ENCODE results near the gene APBB3. TPM values are rescaled to one million over a fixed set of nuclear protein-coding genes. Genes with fewer than 3 reads are reported as not detected.

Gene APBB3
- polyA plus RNA-seq, 1 donor from 2014 or later: 131 TPM

DNA sequence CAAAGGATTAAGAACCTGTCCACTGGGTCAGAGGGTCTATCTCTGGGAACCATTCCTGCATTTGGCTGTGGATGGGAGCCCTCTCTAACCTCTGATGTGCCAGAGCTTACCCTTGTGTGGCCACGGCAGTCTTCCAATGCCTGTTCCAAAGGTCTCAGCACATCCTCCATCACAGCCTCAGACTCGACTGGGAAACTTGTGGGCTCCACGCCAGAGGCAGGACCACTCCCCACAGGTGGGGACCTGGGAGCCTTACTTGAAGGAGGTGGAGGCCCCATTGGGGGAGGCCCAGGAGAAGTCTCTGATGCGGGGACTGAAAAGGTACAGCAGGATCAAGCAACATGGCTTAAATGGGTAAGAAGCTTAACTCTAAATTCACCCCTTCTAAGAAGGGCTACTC, 12.5 kb downstream of the APBB3 start:
- Histone ChIP-seq H3K9me3 (ENCODE audit: low read length) (no peaks in the 10 kb centered on the region), H3K36me3 (ENCODE audit: insufficient read depth, low read length) (no peaks in the 10 kb centered on the region), H3K4me3 (ENCODE audit: low read length) (no peak overlapping the region), H3F3A (ENCODE audit: insufficient read depth, low read length, poor library complexity, severe bottlenecking) (no peaks in the 10 kb centered on the region), H4K20me1 (ENCODE audit: insufficient read depth) (no peaks in the 10 kb centered on the region), H3K4me2 (ENCODE audit: low read length) (no peak overlapping the region), H2AFZ (ENCODE audit: low read depth, low read length) (no peak overlapping the region), H3K27me3 (ENCODE audit: insufficient read depth, low read depth, low read length) (no peaks in the 10 kb centered on the region), H3K9me2 (ENCODE audit: insufficient read depth, low read length) (no peaks in the 10 kb centered on the region), H3K9ac (ENCODE audit: low read length) (no peak overlapping the region), H3K27ac (ENCODE audit: low read length) (no peak overlapping the region), H3K79me2 (replicated peaks; ENCODE audit: insufficient read depth, low read length) (peaks cover 25% of the 10 kb centered on the region)
- no peak for TF ChIP-seq SMC3 (conservative IDR thresholded peaks at IDR 0.05; ENCODE audit: poor library complexity)
- no peak for TF ChIP-seq TAF1 (IDR thresholded peaks at IDR 0.05; ENCODE audit: low read depth)
- TF ChIP-seq, protein P1, sequence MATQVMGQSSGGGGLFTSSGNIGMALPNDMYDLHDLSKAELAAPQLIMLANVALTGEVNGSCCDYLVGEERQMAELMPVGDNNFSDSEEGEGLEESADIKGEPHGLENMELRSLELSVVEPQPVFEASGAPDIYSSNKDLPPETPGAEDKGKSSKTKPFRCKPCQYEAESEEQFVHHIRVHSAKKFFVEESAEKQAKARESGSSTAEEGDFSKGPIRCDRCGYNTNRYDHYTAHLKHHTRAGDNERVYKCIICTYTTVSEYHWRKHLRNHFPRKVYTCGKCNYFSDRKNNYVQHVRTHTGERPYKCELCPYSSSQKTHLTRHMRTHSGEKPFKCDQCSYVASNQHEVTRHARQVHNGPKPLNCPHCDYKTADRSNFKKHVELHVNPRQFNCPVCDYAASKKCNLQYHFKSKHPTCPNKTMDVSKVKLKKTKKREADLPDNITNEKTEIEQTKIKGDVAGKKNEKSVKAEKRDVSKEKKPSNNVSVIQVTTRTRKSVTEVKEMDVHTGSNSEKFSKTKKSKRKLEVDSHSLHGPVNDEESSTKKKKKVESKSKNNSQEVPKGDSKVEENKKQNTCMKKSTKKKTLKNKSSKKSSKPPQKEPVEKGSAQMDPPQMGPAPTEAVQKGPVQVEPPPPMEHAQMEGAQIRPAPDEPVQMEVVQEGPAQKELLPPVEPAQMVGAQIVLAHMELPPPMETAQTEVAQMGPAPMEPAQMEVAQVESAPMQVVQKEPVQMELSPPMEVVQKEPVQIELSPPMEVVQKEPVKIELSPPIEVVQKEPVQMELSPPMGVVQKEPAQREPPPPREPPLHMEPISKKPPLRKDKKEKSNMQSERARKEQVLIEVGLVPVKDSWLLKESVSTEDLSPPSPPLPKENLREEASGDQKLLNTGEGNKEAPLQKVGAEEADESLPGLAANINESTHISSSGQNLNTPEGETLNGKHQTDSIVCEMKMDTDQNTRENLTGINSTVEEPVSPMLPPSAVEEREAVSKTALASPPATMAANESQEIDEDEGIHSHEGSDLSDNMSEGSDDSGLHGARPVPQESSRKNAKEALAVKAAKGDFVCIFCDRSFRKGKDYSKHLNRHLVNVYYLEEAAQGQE (IDR thresholded peaks at IDR 0.05; ENCODE audit: borderline replicate concordance): no peak
- TF ChIP-seq, protein P2, sequence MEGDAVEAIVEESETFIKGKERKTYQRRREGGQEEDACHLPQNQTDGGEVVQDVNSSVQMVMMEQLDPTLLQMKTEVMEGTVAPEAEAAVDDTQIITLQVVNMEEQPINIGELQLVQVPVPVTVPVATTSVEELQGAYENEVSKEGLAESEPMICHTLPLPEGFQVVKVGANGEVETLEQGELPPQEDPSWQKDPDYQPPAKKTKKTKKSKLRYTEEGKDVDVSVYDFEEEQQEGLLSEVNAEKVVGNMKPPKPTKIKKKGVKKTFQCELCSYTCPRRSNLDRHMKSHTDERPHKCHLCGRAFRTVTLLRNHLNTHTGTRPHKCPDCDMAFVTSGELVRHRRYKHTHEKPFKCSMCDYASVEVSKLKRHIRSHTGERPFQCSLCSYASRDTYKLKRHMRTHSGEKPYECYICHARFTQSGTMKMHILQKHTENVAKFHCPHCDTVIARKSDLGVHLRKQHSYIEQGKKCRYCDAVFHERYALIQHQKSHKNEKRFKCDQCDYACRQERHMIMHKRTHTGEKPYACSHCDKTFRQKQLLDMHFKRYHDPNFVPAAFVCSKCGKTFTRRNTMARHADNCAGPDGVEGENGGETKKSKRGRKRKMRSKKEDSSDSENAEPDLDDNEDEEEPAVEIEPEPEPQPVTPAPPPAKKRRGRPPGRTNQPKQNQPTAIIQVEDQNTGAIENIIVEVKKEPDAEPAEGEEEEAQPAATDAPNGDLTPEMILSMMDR (IDR thresholded peaks at IDR 0.05; ENCODE audit: poor library complexity, severe bottlenecking): no peak
- no peak for TF ChIP-seq EZH2 (IDR thresholded peaks at IDR 0.05; ENCODE audit: borderline replicate concordance, insufficient read depth, low read length, poor library complexity, severe bottlenecking)
- no peak for TF ChIP-seq EP300 (conservative IDR thresholded peaks at IDR 0.05; ENCODE audit: poor library complexity, severe bottlenecking)
- no peak for TF ChIP-seq MXI1 (conservative IDR thresholded peaks at IDR 0.05; ENCODE audit: poor library complexity, severe bottlenecking)
- no peak for TF ChIP-seq POLR2AphosphoS5 (IDR thresholded peaks at IDR 0.05)
- no peak for TF ChIP-seq RAD21 (conservative IDR thresholded peaks at IDR 0.05)

DNA sequence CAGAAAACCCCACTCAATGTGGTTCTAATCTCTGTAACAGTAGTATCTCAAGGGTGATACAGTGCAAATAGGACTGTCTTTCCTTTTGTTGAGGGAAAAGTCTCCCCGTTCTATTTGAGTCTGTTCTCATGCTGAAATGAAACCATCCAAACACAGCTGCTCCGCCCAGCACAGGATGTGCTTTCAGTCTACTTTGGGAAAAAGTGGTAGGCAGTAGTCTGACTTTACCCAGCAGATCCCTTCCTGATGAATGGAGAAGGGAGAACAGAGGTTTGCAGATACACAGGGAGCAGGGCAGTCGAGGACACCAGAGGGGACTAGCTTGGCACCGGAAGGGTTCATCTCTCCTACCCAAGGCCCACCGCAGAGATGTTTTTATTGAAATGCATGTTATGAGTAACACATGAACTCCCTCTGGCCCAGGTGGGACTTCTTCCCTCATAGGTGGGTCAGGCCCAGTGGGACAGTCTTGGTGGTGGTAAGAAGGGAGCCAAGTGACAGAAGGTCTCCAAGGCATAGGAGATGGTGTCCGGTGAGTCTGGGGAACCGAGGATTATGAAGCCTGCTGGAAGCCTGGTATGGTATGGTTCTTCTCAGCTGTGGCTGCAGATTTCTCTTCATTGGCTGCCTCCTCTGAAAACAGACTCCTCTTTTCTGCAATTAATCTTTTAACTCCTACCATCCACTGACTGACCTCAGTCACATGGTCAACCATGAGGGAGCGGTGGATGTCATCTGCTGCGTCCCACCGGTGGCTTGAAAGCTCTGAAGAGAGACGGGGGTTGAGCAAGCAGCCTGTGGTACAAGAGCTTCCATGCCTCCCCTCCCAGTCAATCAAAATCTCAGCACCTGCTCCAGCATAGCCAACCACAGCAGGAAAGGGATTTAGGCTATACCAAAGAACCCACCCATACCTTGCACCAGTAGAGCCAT, 14.0 kb downstream of the APBB3 start:
- no peak overlapping the region for H3K4me3 ChIP-seq (ENCODE audit: low read length)
- TF ChIP-seq, protein P1 (IDR thresholded peaks at IDR 0.05; ENCODE audit: borderline replicate concordance): no peak
- no peaks in the 10 kb centered on the region for H4K20me1 ChIP-seq (ENCODE audit: insufficient read depth)
- H3K36me3 ChIP-seq (ENCODE audit: insufficient read depth, low read length): no peaks in the 10 kb centered on the region
- no peak overlapping the region for H3K27ac ChIP-seq (ENCODE audit: low read length)
- no peak overlapping the region for H2AFZ ChIP-seq (ENCODE audit: low read depth, low read length)
- no peaks in the 10 kb centered on the region for H3K9me2 ChIP-seq (ENCODE audit: insufficient read depth, low read length)
- no peaks in the 10 kb centered on the region for H3K27me3 ChIP-seq (ENCODE audit: insufficient read depth, low read depth, low read length)
- no peaks in the 10 kb centered on the region for H3F3A ChIP-seq (ENCODE audit: insufficient read depth, low read length, poor library complexity, severe bottlenecking)
- H3K79me2 ChIP-seq (replicated peaks; ENCODE audit: insufficient read depth, low read length): peaks cover 11% of the 10 kb centered on the region
- no peak overlapping the region for H3K9ac ChIP-seq (ENCODE audit: low read length)
- no peaks in the 10 kb centered on the region for H3K9me3 ChIP-seq (ENCODE audit: low read length)
- no peak overlapping the region for H3K4me2 ChIP-seq (ENCODE audit: low read length)

Data from neural cell (in vitro differentiated cells).